Mesendoderm (in vitro differentiated cells): Measurements from ENCODE around the gene NUCB2.
"Not testable (repeated sequence)": the region's sequence is repeated elsewhere in the genome, so short reads cannot be mapped to it uniquely, and the experiment has no call there.

Experiments
- DNase-seq: peaks from one replicate; pipeline ENCODE4 v3.0.0; 2013
- H2AK5ac ChIP-seq: 2 replicates; pipeline ENCODE4 v1.6.1; 2013; ENCODE audit warnings: low read length, inconsistent platforms
- H2BK120ac ChIP-seq: 2 replicates; pipeline ENCODE4 v1.6.1; 2013; ENCODE audit warnings: low read depth, mild to moderate bottlenecking, low read length, moderate library complexity, mixed read lengths
- H2BK15ac ChIP-seq: replicated peaks from 2 replicates; pipeline ENCODE4 v1.6.1; 2013; ENCODE audit warnings: low read depth, mild to moderate bottlenecking, moderate library complexity
- H2BK5ac ChIP-seq: 2 replicates; pipeline ENCODE4 v1.6.1; 2013; ENCODE audit warnings: low read length, inconsistent platforms
- H3K18ac ChIP-seq: 2 replicates; pipeline ENCODE4 v1.6.1; 2013; ENCODE audit warnings: mild to moderate bottlenecking, low read length, mixed read lengths
- H3K23ac ChIP-seq: one replicate; pipeline ENCODE4 v1.6.1; 2013; ENCODE audit warnings: low read length
- H3K27ac ChIP-seq: 2 replicates; pipeline ENCODE4 v1.5.1; 2013; ENCODE audit warnings: low read depth, mild to moderate bottlenecking, inconsistent platforms, low read length, moderate library complexity
- H3K27me3 ChIP-seq: 2 replicates; pipeline ENCODE4 v1.6.1; 2013; ENCODE audit warnings: low read length, control low read depth, mild to moderate bottlenecking, inconsistent platforms; ENCODE audit not compliant: insufficient read depth, poor library complexity
- H3K36me3 ChIP-seq: 2 replicates; pipeline ENCODE4 v1.6.1; 2013; ENCODE audit warnings: low read length, inconsistent platforms; ENCODE audit not compliant: control insufficient read depth, insufficient read depth
- H3K4ac ChIP-seq: one replicate; pipeline ENCODE4 v1.6.1; 2013; ENCODE audit warnings: low read depth, mild to moderate bottlenecking, low read length, moderate library complexity
- H3K4me1 ChIP-seq: 2 replicates; pipeline ENCODE4 v1.6.1; 2013; ENCODE audit warnings: low read depth, low read length, inconsistent platforms; ENCODE audit not compliant: control insufficient read depth
- H3K4me2 ChIP-seq: 2 replicates; pipeline ENCODE4 v1.6.1; 2013; ENCODE audit warnings: low read length
- H3K4me3 ChIP-seq: 2 replicates; pipeline ENCODE4 v1.5.1; 2013; ENCODE audit warnings: mild to moderate bottlenecking, low read length
- H3K56ac ChIP-seq: one replicate; pipeline ENCODE4 v1.6.1; 2013; ENCODE audit warnings: low read length
- H3K79me1 ChIP-seq: 2 replicates; pipeline ENCODE4 v1.6.1; 2013; ENCODE audit warnings: low read length, inconsistent platforms
- H3K79me2 ChIP-seq: 2 replicates; pipeline ENCODE4 v1.6.1; 2013; ENCODE audit warnings: mild to moderate bottlenecking, low read length; ENCODE audit not compliant: control insufficient read depth, insufficient read depth
- H3K9ac ChIP-seq: 2 replicates; pipeline ENCODE4 v1.6.1; 2013; ENCODE audit warnings: low read length, inconsistent platforms
- H4K5ac ChIP-seq: one replicate; pipeline ENCODE4 v1.6.1; 2013; ENCODE audit warnings: low read length
- H4K8ac ChIP-seq: one replicate; pipeline ENCODE4 v1.6.1; 2013; ENCODE audit warnings: low read depth, mild to moderate bottlenecking, control low read depth, low read length, moderate library complexity
- WGBS: extraction: QIAGEN DNeasy Blood & Tissue Kit; methylation state at CpG from one replicate; pipeline ENCODE4 v1.1.7; 2013; ENCODE audit warnings: low lambda C conversion rate, missing lambda C conversion rate; ENCODE audit not compliant: insufficient coverage; ENCODE audit errors: extremely low coverage; 5-methylcytosine and 5-hydroxymethylcytosine counted together

The NUCB2 gene

GRCh38 chr11:17263769-17264168, 12.8 kb upstream of the NUCB2 start:
- DNase-seq: no peak
- Histone ChIP-seq H3K4me1 (no peaks in the 10 kb centered on the region), H3K4me2 (no peak overlapping the region), H2BK120ac (no peak overlapping the region), H3K79me2 (no peaks in the 10 kb centered on the region), H3K23ac (no peak overlapping the region), H3K79me1 (no peaks in the 10 kb centered on the region), H3K4me3 (no peak overlapping the region), H3K18ac (no peak overlapping the region), H3K27me3 (no peaks in the 10 kb centered on the region), H4K8ac (no peak overlapping the region), H4K5ac (no peak overlapping the region), H2BK15ac (no peak overlapping the region), H2BK5ac (no peak overlapping the region), H3K9ac (no peak overlapping the region), H3K36me3 (no peaks in the 10 kb centered on the region), H3K56ac (no peak overlapping the region), H2AK5ac (no peak overlapping the region), H3K27ac (no peak overlapping the region), H3K4ac (no peak overlapping the region)
- no CpG with 5 or more reads among the region's 1 CpG for WGBS

GRCh38 chr11:17266781-17267180, 9.8 kb upstream of the NUCB2 start:
- Histone ChIP-seq H3K4me1 (no peaks in the 10 kb centered on the region), H4K5ac (no peak overlapping the region), H3K27ac (no peak overlapping the region), H2AK5ac (no peak overlapping the region), H2BK15ac (no peak overlapping the region), H3K4ac (no peak overlapping the region), H4K8ac (no peak overlapping the region), H3K4me3 (no peak overlapping the region), H3K23ac (no peak overlapping the region), H3K56ac (no peak overlapping the region), H3K79me1 (no peaks in the 10 kb centered on the region), H3K27me3 (no peaks in the 10 kb centered on the region), H3K9ac (no peak overlapping the region), H2BK120ac (no peak overlapping the region), H3K4me2 (no peak overlapping the region), H3K36me3 (no peaks in the 10 kb centered on the region), H2BK5ac (no peak overlapping the region), H3K18ac (no peak overlapping the region), H3K79me2 (no peaks in the 10 kb centered on the region)
- DNase-seq: no peak
- WGBS: no CpG with 5 or more reads among the region's 5 CpGs

- Histone ChIP-seq H3K56ac (no peak overlapping the region), H3K9ac (no peak overlapping the region), H4K5ac (no peak overlapping the region), H3K27ac (no peak overlapping the region), H3K4ac (no peak overlapping the region), H2BK5ac (no peak overlapping the region), H2BK15ac (no peak overlapping the region), H3K18ac (no peak overlapping the region), H3K4me2 (no peak overlapping the region), H3K79me1 (no peaks in the 10 kb centered on the region), H3K79me2 (no peaks in the 10 kb centered on the region), H3K4me3 (no peak overlapping the region), H3K23ac (no peak overlapping the region), H4K8ac (no peak overlapping the region), H2BK120ac (no peak overlapping the region), H3K4me1 (no peaks in the 10 kb centered on the region), H2AK5ac (no peak overlapping the region), H3K36me3 (no peaks in the 10 kb centered on the region), H3K27me3 (no peaks in the 10 kb centered on the region)
- DNase-seq: peak; percentile 37
- no CpG with 5 or more reads among the region's 5 CpGs for WGBS
Measured at GRCh38 chr11:17267576-17267975, 9.0 kb upstream of the NUCB2 start.

GRCh38 chr11:17268500-17268899, 8.0 kb upstream of the NUCB2 start:
- not testable (repeated sequence) for H3K79me2 ChIP-seq, H3K27ac ChIP-seq, H3K36me3 ChIP-seq, DNase-seq, H4K5ac ChIP-seq, H2BK15ac ChIP-seq, H2AK5ac ChIP-seq, H3K18ac ChIP-seq, H4K8ac ChIP-seq, H3K4ac ChIP-seq, H3K9ac ChIP-seq, H3K4me2 ChIP-seq, H3K4me1 ChIP-seq, H3K4me3 ChIP-seq, H2BK120ac ChIP-seq, H3K27me3 ChIP-seq, H2BK5ac ChIP-seq, H3K79me1 ChIP-seq, H3K56ac ChIP-seq, H3K23ac ChIP-seq
- WGBS: no CpG with 5 or more reads among the region's 5 CpGs

- H3K27me3 ChIP-seq: no peaks in the 10 kb centered on the region
- no peak overlapping the region for H3K56ac ChIP-seq
- H3K4ac ChIP-seq: no peak overlapping the region
- H2AK5ac ChIP-seq: no peak overlapping the region
- WGBS: no CpG with 5 or more reads among the region's 3 CpGs
- DNase-seq: no peak
- H4K5ac ChIP-seq: no peak overlapping the region
- H2BK5ac ChIP-seq: no peak overlapping the region
- no peak overlapping the region for H3K27ac ChIP-seq
- no peak overlapping the region for H3K4me2 ChIP-seq
- no peaks in the 10 kb centered on the region for H3K79me1 ChIP-seq
- H3K36me3 ChIP-seq: no peaks in the 10 kb centered on the region
- no peak overlapping the region for H4K8ac ChIP-seq
- no peak overlapping the region for H3K9ac ChIP-seq
- H2BK15ac ChIP-seq: no peak overlapping the region
- H3K79me2 ChIP-seq: no peaks in the 10 kb centered on the region
- H3K4me3 ChIP-seq: no peak overlapping the region
- no peaks in the 10 kb centered on the region for H3K4me1 ChIP-seq
- H3K23ac ChIP-seq: no peak overlapping the region
- no peak overlapping the region for H2BK120ac ChIP-seq
- no peak overlapping the region for H3K18ac ChIP-seq
Measured at GRCh38 chr11:17268902-17269301, 7.6 kb upstream of the NUCB2 start.

- no peak overlapping the region for H3K56ac ChIP-seq
- no peak overlapping the region for H2BK5ac ChIP-seq
- no CpG with 5 or more reads among the region's 1 CpG for WGBS
- H3K79me1 ChIP-seq: no peaks in the 10 kb centered on the region
- no peaks in the 10 kb centered on the region for H3K4me1 ChIP-seq
- no peak overlapping the region for H3K23ac ChIP-seq
- H3K79me2 ChIP-seq: no peaks in the 10 kb centered on the region
- no peak overlapping the region for H3K4me3 ChIP-seq
- H4K8ac ChIP-seq: no peak overlapping the region
- no peak overlapping the region for H3K27ac ChIP-seq
- no peak overlapping the region for H3K9ac ChIP-seq
- no peak for DNase-seq
- no peaks in the 10 kb centered on the region for H3K27me3 ChIP-seq
- H3K4me2 ChIP-seq: no peak overlapping the region
- H3K18ac ChIP-seq: no peak overlapping the region
- no peak overlapping the region for H2BK120ac ChIP-seq
- H2AK5ac ChIP-seq: no peak overlapping the region
- H3K4ac ChIP-seq: no peak overlapping the region
- no peak overlapping the region for H4K5ac ChIP-seq
- H2BK15ac ChIP-seq: no peak overlapping the region
- H3K36me3 ChIP-seq: no peaks in the 10 kb centered on the region
Measured at GRCh38 chr11:17272801-17273200, 3.7 kb upstream of the NUCB2 start.
